ENCODE data around the gene LMO7.

The LMO7 gene

GRCh38 chr13:75908141-75908540 lies 272.0 kb downstream of the LMO7 start:
- no peak for DNase-seq

Measured in stimulated activated CD4-positive, alpha-beta T cell treated with anti-CD3 and anti-CD28 coated beads, Interleukin-4, amount 100 ng/mL, for 1 hour (primary cell).